HepG2 (cell line): Measurements from ENCODE around the gene ELAVL2. TPM values are rescaled to one million over a fixed set of nuclear protein-coding genes. Genes with fewer than 3 reads are reported as not detected.

ENCODE experiments used
- SP2 ChIP-seq: sonication (generic); formaldehyde crosslinking; IDR thresholded peaks from 2 replicates; pipeline ENCODE4 v1.5.1; 2020; ENCODE audit warnings: mild to moderate bottlenecking, missing genetic modification reagents
- ZBTB1 ChIP-seq: sonication (generic); formaldehyde crosslinking; IDR thresholded peaks from 2 replicates; pipeline ENCODE4 v1.4.0; 2020; ENCODE audit warnings: missing genetic modification reagents, borderline replicate concordance
- ZBTB38 ChIP-seq: sonication (generic); formaldehyde crosslinking; IDR thresholded peaks from 2 replicates; pipeline ENCODE4 v1.5.1; 2020; ENCODE audit warnings: mild to moderate bottlenecking, missing genetic modification reagents
- ZNF430 ChIP-seq: sonication (generic); formaldehyde crosslinking; IDR thresholded peaks from 2 replicates; pipeline ENCODE4 v1.9.0; 2021; ENCODE audit warnings: mild to moderate bottlenecking, missing genetic modification reagents
- ZNF557 ChIP-seq: sonication (generic); formaldehyde crosslinking; IDR thresholded peaks from 2 replicates; pipeline ENCODE4 v1.4.0; 2020; ENCODE audit warnings: missing genetic modification reagents
- polyA plus RNA-seq, 8 experiments: library from polyadenylated mRNA; depleted of rRNA in 3 of 8; stranded (reverse) in 7 of 8; unstranded in 1 of 8; fragments of >200 nt; fragmentation: Illumina TruSeq in 4 of 8; extraction: Trizol in 4 of 8; gene quantifications; 2 replicates each; pipeline versions ENCODE4 v1.2.1 to v1.2.3, GENCODE V29; 2011 to 2016; ENCODE audit warnings: low read depth in 4 of 8, missing spikeins in 1 of 8, mixed read lengths in 1 of 8; ENCODE audit not compliant: insufficient read depth in 1 of 8
- total RNA-seq, 5 experiments: library from RNA; depleted of rRNA; stranded (reverse); fragments of >200 nt; fragmentation: Illumina TruSeq; extraction: Trizol; gene quantifications; 2 replicates each; pipeline ENCODE4 v1.2.3, GENCODE V29; 2016; ENCODE audit warnings: low read depth in 1 of 5
- TF ChIP-seq, protein P1 (sequence below): sonication (generic); formaldehyde crosslinking; IDR thresholded peaks from 2 replicates; pipeline ENCODE4 v1.8.0; 2022; ENCODE audit warnings: missing genetic modification reagents, mild to moderate bottlenecking, inconsistent platforms, borderline replicate concordance
- TF ChIP-seq, protein P2 (sequence below): sonication (generic); formaldehyde crosslinking; IDR thresholded peaks from 2 replicates; pipeline ENCODE4 v1.4.0; 2020; ENCODE audit warnings: mild to moderate bottlenecking, low read depth, missing genetic modification reagents
- TF ChIP-seq, protein P3 (sequence below): IDR thresholded peaks from 2 replicates; pipeline ENCODE4 v1.6.1; 2016; ENCODE audit warnings: missing compliant biosample characterization, missing genetic modification reagents, borderline replicate concordance

The ELAVL2 gene
- total and polyA plus RNA-seq, 2 of the 13 experiments (the other 11 are each of a cell fraction or from before 2014, with no cell fraction given): not detected

DNA sequence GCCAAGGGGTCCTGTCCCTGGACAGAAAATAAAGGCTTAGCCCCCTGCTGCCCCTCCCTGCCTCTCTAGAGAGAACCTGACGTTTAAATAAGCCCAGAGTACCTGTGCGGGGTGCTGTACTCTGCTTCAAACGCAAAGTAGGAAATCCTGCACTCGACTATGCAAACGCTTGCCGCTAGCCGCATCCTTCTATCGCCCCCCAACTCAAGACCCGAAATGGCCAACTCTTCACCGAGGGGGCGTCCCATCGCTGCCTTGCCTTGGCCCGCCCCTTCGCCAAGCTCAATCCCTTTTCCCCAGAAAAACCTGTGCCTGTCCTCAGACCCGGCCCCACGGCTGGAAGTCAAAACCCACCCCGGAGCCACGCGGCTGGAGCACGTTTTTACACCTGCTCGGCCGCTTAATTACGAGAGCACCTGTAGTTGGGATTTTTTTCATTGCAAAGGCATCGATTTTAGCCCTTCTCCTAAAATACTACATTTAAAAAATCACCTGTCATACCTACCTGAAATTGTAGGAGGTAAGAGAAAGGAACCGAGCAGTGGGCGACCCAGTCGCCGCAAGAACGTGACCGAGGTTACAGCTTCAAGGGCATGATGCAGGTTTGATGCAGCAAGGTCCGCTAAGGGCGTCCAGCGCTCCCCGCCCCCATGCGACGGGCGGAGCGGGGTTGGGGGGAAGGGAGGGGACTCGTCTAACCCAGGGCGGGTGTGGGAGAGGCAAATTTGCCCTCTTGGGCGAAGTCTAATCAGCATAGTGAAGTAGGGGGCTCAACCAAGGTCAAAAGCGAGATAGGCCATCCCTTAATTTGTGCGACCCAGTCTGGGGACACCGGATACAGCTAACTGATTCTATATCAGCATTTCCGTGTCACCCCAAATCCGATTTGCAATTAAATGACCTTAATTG, 3.5 kb downstream of the ELAVL2 start (continued):
- TF ChIP-seq, protein P1, sequence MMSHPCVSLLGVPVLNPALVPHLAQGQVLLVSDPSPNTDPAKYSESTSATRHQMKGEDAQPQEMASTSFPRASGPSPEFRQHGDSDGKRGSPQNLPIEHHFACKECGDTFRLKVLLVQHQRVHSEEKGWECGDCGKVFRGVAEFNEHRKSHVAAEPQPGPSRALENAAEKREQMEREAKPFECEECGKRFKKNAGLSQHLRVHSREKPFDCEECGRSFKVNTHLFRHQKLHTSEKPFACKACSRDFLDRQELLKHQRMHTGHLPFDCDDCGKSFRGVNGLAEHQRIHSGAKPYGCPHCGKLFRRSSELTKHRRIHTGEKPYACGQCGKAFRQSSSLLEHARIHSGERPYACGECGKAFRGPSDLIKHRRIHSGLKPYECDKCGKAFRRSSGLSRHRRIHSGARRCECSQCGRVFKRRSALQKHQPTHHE (CRISPR knock-in tag): no peak
- TF ChIP-seq, protein P2, sequence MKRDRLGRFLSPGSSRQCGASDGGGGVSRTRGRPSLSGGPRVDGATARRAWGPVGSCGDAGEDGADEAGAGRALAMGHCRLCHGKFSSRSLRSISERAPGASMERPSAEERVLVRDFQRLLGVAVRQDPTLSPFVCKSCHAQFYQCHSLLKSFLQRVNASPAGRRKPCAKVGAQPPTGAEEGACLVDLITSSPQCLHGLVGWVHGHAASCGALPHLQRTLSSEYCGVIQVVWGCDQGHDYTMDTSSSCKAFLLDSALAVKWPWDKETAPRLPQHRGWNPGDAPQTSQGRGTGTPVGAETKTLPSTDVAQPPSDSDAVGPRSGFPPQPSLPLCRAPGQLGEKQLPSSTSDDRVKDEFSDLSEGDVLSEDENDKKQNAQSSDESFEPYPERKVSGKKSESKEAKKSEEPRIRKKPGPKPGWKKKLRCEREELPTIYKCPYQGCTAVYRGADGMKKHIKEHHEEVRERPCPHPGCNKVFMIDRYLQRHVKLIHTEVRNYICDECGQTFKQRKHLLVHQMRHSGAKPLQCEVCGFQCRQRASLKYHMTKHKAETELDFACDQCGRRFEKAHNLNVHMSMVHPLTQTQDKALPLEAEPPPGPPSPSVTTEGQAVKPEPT (CRISPR knock-in tag): no peak
- TF ChIP-seq ZBTB1 (CRISPR knock-in tag) (no peak), ZNF557 (CRISPR knock-in tag) (no peak), ZNF430 (no peak), SP2 (CRISPR knock-in tag) (no peak), ZBTB38 (CRISPR knock-in tag) (no peak)
- TF ChIP-seq, protein P3, sequence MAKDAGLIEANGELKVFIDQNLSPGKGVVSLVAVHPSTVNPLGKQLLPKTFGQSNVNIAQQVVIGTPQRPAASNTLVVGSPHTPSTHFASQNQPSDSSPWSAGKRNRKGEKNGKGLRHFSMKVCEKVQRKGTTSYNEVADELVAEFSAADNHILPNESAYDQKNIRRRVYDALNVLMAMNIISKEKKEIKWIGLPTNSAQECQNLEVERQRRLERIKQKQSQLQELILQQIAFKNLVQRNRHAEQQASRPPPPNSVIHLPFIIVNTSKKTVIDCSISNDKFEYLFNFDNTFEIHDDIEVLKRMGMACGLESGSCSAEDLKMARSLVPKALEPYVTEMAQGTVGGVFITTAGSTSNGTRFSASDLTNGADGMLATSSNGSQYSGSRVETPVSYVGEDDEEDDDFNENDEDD: no peak
- TF ChIP-seq, all 625 proteins: peak for 0
